ENCODE measurements around the gene MOB3B.

Gene MOB3B

DNA sequence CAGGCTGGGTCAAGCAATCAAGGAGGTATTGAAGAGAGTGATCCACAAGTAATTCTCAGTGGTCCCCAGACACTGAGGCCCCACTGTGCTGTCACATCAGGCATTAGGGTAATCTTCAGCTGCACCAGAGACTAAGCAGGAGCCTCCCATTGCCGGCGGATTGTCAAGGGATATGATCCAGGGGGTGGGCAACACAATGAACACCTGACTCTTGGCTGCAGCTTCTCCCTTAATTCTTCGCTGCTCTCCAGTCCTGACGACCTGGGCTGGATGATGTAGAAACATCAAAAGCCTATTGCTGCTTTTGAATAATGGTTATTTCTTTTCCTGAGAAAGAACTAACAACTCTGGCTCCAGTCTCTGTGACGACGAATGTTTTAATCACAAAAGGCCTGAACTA lies 83.9 kb downstream of the MOB3B start (continued):
- TF ChIP-seq ZNF785 (tag by site-specific recombination; IDR thresholded peaks at IDR 0.05) (no peak), ZNF747 (tag by site-specific recombination; IDR thresholded peaks at IDR 0.05) (no peak), ZFHX2 (tag by site-specific recombination; conservative IDR thresholded peaks at IDR 0.05) (no peak), ZNF426 (tag by site-specific recombination; IDR thresholded peaks at IDR 0.05) (no peak)

DNA sequence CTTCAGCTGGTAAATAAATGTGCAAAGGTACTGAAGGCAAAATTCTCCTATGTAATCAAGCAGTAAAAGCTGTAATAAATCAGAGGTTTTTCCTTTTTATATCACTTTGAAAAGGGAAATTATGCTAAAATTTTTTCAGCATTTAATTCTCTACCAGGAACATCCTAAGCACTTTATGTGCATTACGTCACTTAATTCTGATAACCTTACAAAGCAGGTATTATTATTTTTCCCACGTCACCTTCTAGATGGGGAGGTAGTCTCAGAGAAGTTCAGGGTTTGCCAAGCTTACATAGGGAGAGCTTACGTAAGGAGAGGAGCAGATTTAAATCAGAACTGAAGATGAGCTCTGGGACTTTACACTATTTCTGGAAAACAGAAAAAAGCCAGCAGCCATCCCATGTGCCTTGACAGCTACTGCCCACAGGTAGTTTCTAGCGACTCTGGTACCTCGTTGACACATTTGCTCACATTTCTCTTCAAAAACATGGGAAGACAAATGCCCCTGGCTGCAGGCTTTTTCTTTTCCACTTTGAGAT lies 84.5 kb downstream of the MOB3B start:
- no peaks in the 10 kb centered on the region for H3K9me3 ChIP-seq (ENCODE audit: control insufficient read depth, insufficient read depth, low read depth, low read length)
- no peaks in the 10 kb centered on the region; the same call in 1 of the 2 replicates for H3K4me1 ChIP-seq (ENCODE audit: control insufficient read depth, insufficient read depth, low read length)
- H3K4me3 ChIP-seq (ENCODE audit: low read depth, low read length) = no peak overlapping the region
- ChIA-PET CTCF (interaction anchor here (0.8 kb wide), 1 partner anchor 104 kb away, joined by 4 read pairs; no protein-coding TSS in a partner anchor), POLR2A (no interaction called here)
- no peak overlapping the region for H3K27ac ChIP-seq (ENCODE audit: extremely low read depth, low read depth, low read length)
- TF ChIP-seq, protein P1, sequence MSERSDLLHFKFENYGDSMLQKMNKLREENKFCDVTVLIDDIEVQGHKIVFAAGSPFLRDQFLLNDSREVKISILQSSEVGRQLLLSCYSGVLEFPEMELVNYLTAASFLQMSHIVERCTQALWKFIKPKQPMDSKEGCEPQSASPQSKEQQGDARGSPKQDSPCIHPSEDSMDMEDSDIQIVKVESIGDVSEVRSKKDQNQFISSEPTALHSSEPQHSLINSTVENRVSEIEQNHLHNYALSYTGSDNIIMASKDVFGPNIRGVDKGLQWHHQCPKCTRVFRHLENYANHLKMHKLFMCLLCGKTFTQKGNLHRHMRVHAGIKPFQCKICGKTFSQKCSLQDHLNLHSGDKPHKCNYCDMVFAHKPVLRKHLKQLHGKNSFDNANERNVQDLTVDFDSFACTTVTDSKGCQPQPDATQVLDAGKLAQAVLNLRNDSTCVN (tag by site-specific recombination; optimal IDR thresholded peaks at IDR 0.05) = no peak
- TF ChIP-seq ZNF664 (tag by site-specific recombination; IDR thresholded peaks at IDR 0.05) = no peak
- TF ChIP-seq, protein P2, sequence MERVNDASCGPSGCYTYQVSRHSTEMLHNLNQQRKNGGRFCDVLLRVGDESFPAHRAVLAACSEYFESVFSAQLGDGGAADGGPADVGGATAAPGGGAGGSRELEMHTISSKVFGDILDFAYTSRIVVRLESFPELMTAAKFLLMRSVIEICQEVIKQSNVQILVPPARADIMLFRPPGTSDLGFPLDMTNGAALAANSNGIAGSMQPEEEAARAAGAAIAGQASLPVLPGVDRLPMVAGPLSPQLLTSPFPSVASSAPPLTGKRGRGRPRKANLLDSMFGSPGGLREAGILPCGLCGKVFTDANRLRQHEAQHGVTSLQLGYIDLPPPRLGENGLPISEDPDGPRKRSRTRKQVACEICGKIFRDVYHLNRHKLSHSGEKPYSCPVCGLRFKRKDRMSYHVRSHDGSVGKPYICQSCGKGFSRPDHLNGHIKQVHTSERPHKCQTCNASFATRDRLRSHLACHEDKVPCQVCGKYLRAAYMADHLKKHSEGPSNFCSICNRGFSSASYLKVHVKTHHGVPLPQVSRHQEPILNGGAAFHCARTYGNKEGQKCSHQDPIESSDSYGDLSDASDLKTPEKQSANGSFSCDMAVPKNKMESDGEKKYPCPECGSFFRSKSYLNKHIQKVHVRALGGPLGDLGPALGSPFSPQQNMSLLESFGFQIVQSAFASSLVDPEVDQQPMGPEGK (tag by site-specific recombination; IDR thresholded peaks at IDR 0.05) = no peak
- TF ChIP-seq, protein P3, sequence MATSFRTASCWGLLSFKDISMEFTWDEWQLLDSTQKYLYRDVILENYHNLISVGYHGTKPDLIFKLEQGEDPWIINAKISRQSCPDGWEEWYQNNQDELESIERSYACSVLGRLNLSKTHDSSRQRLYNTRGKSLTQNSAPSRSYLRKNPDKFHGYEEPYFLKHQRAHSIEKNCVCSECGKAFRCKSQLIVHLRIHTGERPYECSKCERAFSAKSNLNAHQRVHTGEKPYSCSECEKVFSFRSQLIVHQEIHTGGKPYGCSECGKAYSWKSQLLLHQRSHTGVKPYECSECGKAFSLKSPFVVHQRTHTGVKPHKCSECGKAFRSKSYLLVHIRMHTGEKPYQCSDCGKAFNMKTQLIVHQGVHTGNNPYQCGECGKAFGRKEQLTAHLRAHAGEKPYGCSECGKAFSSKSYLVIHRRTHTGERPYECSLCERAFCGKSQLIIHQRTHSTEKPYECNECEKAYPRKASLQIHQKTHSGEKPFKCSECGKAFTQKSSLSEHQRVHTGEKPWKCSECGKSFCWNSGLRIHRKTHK (tag by site-specific recombination; IDR thresholded peaks at IDR 0.05) = no peak
- TF ChIP-seq SP7 (tag by site-specific recombination; IDR thresholded peaks at IDR 0.05) = no peak
- TF ChIP-seq ZNF777 (tag by site-specific recombination; IDR thresholded peaks at IDR 0.05; ENCODE audit: borderline replicate concordance) = no peak
- TF ChIP-seq ZNF324 (tag by site-specific recombination; IDR thresholded peaks at IDR 0.05) = no peak
- TF ChIP-seq ZNF174 (tag by site-specific recombination; IDR thresholded peaks at IDR 0.05) = no peak
- no peak for TF ChIP-seq ZNF837 (tag by site-specific recombination; IDR thresholded peaks at IDR 0.05)
- TF ChIP-seq ZNF146 (tag by site-specific recombination; IDR thresholded peaks at IDR 0.05) = no peak
- TF ChIP-seq ZNF529 (tag by site-specific recombination; IDR thresholded peaks at IDR 0.05; ENCODE audit: insufficient replicate concordance) = no peak
- no peak for TF ChIP-seq ZNF223 (tag by site-specific recombination; IDR thresholded peaks at IDR 0.05)
- no peak for TF ChIP-seq ZNF341 (tag by site-specific recombination; IDR thresholded peaks at IDR 0.05; ENCODE audit: low read depth)
- TF ChIP-seq ZBTB1 (tag by site-specific recombination; IDR thresholded peaks at IDR 0.05) = no peak
- TF ChIP-seq ZNF488 (tag by site-specific recombination; IDR thresholded peaks at IDR 0.05) = no peak
- TF ChIP-seq SALL2 (tag by site-specific recombination; IDR thresholded peaks at IDR 0.05; ENCODE audit: borderline replicate concordance) = no peak
- H3K36me3 ChIP-seq (ENCODE audit: control insufficient read depth in 2 of 2, insufficient read depth in 1 of 2, low read length in 2 of 2) = no peaks in the 10 kb centered on the region

Data from HEK293 (cell line).